Iris pigment epithelial cell (primary cell): ENCODE results near the gene ATP11A.

Experiments
- DNase-seq: peaks from one replicate; pipeline ENCODE4 v3.0.0-alpha.2; 2011; ENCODE audit warnings: low read depth

Gene ATP11A

GRCh38 chr13:112821340-112822055, 131.7 kb downstream of the ATP11A start:
- no peak for DNase-seq

GRCh38 chr13:112822851-112823250, 133.0 kb downstream of the ATP11A start:
- DNase-seq = no peak

GRCh38 chr13:112824429-112824828, 134.6 kb downstream of the ATP11A start:
- no peak for DNase-seq

- no peak for DNase-seq
Measured at GRCh38 chr13:112825071-112825470, 135.2 kb downstream of the ATP11A start.

GRCh38 chr13:112825875-112826274, 136.0 kb downstream of the ATP11A start:
- DNase-seq = no peak

- DNase-seq = no peak
Measured at GRCh38 chr13:112826565-112826964, 136.7 kb downstream of the ATP11A start.

- DNase-seq = no peak
Measured at GRCh38 chr13:112828082-112828699, 138.4 kb downstream of the ATP11A start.

- DNase-seq = no peak
Measured at GRCh38 chr13:112828756-112829155, 138.9 kb downstream of the ATP11A start.

GRCh38 chr13:112831196-112831595, 141.4 kb downstream of the ATP11A start:
- DNase-seq = no peak

GRCh38 chr13:112831801-112832200, 142.0 kb downstream of the ATP11A start:
- no peak for DNase-seq

GRCh38 chr13:112832811-112833210, 143.0 kb downstream of the ATP11A start:
- no peak for DNase-seq

- DNase-seq = no peak
Measured at GRCh38 chr13:112833551-112834257, 143.9 kb downstream of the ATP11A start.

- no peak for DNase-seq
Measured at GRCh38 chr13:112835344-112835743, 145.5 kb downstream of the ATP11A start.

- DNase-seq = no peak
Measured at GRCh38 chr13:112835796-112836195, 146.0 kb downstream of the ATP11A start.

GRCh38 chr13:112836940-112837339, 147.1 kb downstream of the ATP11A start:
- no peak for DNase-seq

- DNase-seq = no peak
Measured at GRCh38 chr13:112837371-112838037, 147.7 kb downstream of the ATP11A start.

- no peak for DNase-seq
Measured at GRCh38 chr13:112838038-112838841, 148.4 kb downstream of the ATP11A start.

- no peak for DNase-seq
Measured at GRCh38 chr13:112838842-112839117, 148.9 kb downstream of the ATP11A start.

- DNase-seq = peak; percentile 56
Measured at GRCh38 chr13:112839356-112840105, 149.7 kb downstream of the ATP11A start.

GRCh38 chr13:112840472-112841302, 150.8 kb downstream of the ATP11A start:
- no peak for DNase-seq
